ENCODE results near the gene NENF.

The NENF gene

DNA sequence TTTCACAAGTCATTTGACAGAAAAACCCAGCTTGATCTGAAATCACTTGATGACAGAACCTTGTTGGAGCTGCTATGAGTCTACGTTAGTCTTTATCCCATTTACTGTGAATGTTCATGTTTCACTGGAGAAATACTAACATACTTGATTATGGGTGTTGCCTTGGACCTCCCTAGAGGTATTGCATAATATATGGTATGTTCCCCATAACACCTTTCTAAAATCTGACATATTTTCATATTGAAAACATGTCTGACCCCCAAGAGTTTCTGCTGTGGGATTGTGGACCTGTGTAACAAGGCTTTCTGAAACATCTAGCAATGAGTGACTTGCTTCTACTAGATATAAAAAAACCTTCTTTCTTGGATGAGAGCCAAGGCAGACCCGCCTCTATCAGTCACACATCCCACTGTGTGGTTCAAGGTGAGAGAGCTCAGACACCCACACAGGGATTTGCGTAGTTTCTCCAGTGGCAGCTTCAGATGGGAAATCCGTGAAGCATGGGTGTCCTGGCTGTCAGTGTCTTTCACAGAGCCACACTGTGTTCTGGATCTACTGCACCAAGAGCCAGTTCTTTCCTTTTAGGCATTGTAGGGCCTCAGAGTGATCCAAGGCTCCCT, 4.6 kb downstream of the NENF start:
- Histone ChIP-seq H3K14ac (ENCODE audit: low read length) (no peak overlapping the region), H2AK5ac (ENCODE audit: low read depth, low read length) (no peak overlapping the region), H3K4ac (ENCODE audit: low read length) (no peak overlapping the region), H3K36me3 (replicated peaks in 1 of 2; ENCODE audit: control insufficient read depth in 2 of 2, insufficient read depth in 2 of 2, low read length in 2 of 2) (no peaks in the 10 kb centered on the region), H2BK12ac (ENCODE audit: low read length) (no peak overlapping the region), H3K79me1 (ENCODE audit: low read depth, low read length) (no peaks in the 10 kb centered on the region), H2AFZ (ENCODE audit: low read length) (no peak overlapping the region), H3K27ac (replicated peaks; ENCODE audit: low read length) (no peak overlapping the region), H3K9me3 (replicated peaks in 1 of 2; ENCODE audit: control insufficient read depth in 2 of 2, insufficient read depth in 1 of 2, low read depth in 1 of 2, low read length in 2 of 2) (no peaks in the 10 kb centered on the region), H2BK120ac (ENCODE audit: low read depth, low read length) (no peak overlapping the region), H4K8ac (ENCODE audit: low read depth, low read length) (no peak overlapping the region), H3K4me3 (ENCODE audit: low read length in 2 of 2) (no peak overlapping the region), H3K4me1 (ENCODE audit: control insufficient read depth in 2 of 2, insufficient read depth in 1 of 2, low read depth in 1 of 2, low read length in 2 of 2) (peaks cover 0 to 3% of the 10 kb centered on the region in 2 donors), H3K27me3 (ENCODE audit: control insufficient read depth in 3 of 3, insufficient read depth in 3 of 3, low read depth in 1 of 3, low read length in 3 of 3) (peaks cover 0 to 3% (median 0%) of the 10 kb centered on the region in 3 experiments), H2BK15ac (ENCODE audit: low read length) (no peak overlapping the region), H4K91ac (ENCODE audit: low read depth, low read length, poor library complexity) (no peak overlapping the region), H3K18ac (ENCODE audit: low read length) (no peak overlapping the region), H3K23ac (ENCODE audit: low read depth, low read length, poor library complexity) (no peak overlapping the region), H3K9ac (ENCODE audit: low read depth, low read length, poor library complexity) (no peak overlapping the region), H3K4me2 (ENCODE audit: insufficient read depth, low read length, poor library complexity, severe bottlenecking) (no peak overlapping the region), H2BK5ac (ENCODE audit: low read length) (no peak overlapping the region)
- no CpG with 5 or more reads among the region's 4 CpGs for WGBS, 2 donors (ENCODE audit: extremely low coverage in 2 of 2, insufficient read length in 2 of 2, insufficient replicate concordance in 1 of 2)
- no peak for DNase-seq (ENCODE audit: low spot score)

DNA sequence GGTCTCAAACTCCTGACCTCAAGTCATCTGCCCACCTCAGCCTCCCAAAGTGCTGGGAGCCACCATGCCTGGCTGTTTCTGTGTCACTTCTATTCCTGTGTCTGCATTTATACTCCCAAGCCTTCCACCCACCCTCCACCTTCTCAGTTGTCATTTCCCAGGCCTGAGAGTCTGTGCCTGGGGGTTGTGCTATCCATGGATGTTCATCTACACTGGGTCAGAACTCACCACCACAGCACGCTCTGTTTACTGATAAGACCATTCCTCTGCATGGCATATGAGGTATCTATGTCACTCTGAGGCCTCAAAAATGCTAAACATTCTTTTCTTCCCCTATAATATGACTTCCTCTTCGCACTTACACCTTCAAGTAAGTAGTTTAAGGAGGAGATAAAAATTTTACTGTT, 6.1 kb downstream of the NENF start:
- no peak overlapping the region for H3K4me2 ChIP-seq (ENCODE audit: insufficient read depth, low read length, poor library complexity, severe bottlenecking)
- H3K14ac ChIP-seq (ENCODE audit: low read length), result no peak overlapping the region
- H2AFZ ChIP-seq (ENCODE audit: low read length), result no peak overlapping the region
- no peaks in the 10 kb centered on the region for H3K4me1 ChIP-seq (ENCODE audit: control insufficient read depth in 2 of 2, insufficient read depth in 1 of 2, low read depth in 1 of 2, low read length in 2 of 2)
- H3K9ac ChIP-seq (ENCODE audit: low read depth, low read length, poor library complexity), result no peak overlapping the region
- no peak overlapping the region for H2AK5ac ChIP-seq (ENCODE audit: low read depth, low read length)
- DNase-seq (ENCODE audit: low spot score), result no peak
- H3K36me3 ChIP-seq (replicated peaks in 1 of 2; ENCODE audit: control insufficient read depth in 2 of 2, insufficient read depth in 2 of 2, low read length in 2 of 2), result no peaks in the 10 kb centered on the region
- no peak overlapping the region for H3K27ac ChIP-seq (replicated peaks; ENCODE audit: low read length)
- H2BK120ac ChIP-seq (ENCODE audit: low read depth, low read length), result no peak overlapping the region
- WGBS, 2 donors (ENCODE audit: extremely low coverage in 2 of 2, insufficient read length in 2 of 2, insufficient replicate concordance in 1 of 2), result no CpG with 5 or more reads among the region's 2 CpGs
- no peak overlapping the region for H3K23ac ChIP-seq (ENCODE audit: low read depth, low read length, poor library complexity)
- H3K4me3 ChIP-seq (ENCODE audit: low read length in 2 of 2), result no peak overlapping the region
- H2BK5ac ChIP-seq (ENCODE audit: low read length), result no peak overlapping the region
- H3K9me3 ChIP-seq (replicated peaks in 1 of 2; ENCODE audit: control insufficient read depth in 2 of 2, insufficient read depth in 1 of 2, low read depth in 1 of 2, low read length in 2 of 2), result no peaks in the 10 kb centered on the region
- H3K27me3 ChIP-seq (ENCODE audit: control insufficient read depth in 3 of 3, insufficient read depth in 3 of 3, low read depth in 1 of 3, low read length in 3 of 3), result peaks cover 0 to 3% (median 0%) of the 10 kb centered on the region in 3 experiments
- no peak overlapping the region for H2BK12ac ChIP-seq (ENCODE audit: low read length)
- no peaks in the 10 kb centered on the region for H3K79me1 ChIP-seq (ENCODE audit: low read depth, low read length)
- no peak overlapping the region for H2BK15ac ChIP-seq (ENCODE audit: low read length)
- no peak overlapping the region for H3K18ac ChIP-seq (ENCODE audit: low read length)
- H3K4ac ChIP-seq (ENCODE audit: low read length), result no peak overlapping the region
- no peak overlapping the region for H4K91ac ChIP-seq (ENCODE audit: low read depth, low read length, poor library complexity)
- H4K8ac ChIP-seq (ENCODE audit: low read depth, low read length), result no peak overlapping the region

DNA sequence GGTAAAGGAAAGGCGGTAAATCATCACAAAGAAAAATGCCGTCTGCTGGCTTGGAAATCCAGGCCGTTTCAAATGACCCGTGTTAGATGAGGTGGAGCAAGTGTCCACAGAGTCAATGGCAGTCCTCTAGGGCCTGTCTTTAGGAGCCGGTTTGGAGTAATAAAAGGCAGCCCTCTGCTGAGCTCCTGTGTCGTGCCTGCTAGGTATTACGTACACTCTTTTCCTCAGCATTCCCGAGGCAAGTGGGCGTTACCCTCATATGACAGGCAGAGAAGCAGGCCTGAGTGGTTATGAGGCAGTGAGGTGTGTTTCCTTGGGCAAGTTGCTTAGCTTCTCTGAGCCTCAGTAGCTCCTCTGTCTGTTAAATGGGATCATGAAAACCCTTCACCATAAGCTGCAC, 7.7 kb downstream of the NENF start:
- Histone ChIP-seq H4K8ac (ENCODE audit: low read depth, low read length) (no peak overlapping the region), H3K4ac (ENCODE audit: low read length) (no peak overlapping the region), H2BK5ac (ENCODE audit: low read length) (no peak overlapping the region), H3K27ac (replicated peaks; ENCODE audit: low read length) (no peak overlapping the region), H3K9me3 (replicated peaks in 1 of 2; ENCODE audit: control insufficient read depth in 2 of 2, insufficient read depth in 1 of 2, low read depth in 1 of 2, low read length in 2 of 2) (no peaks in the 10 kb centered on the region), H3K4me1 (ENCODE audit: control insufficient read depth in 2 of 2, insufficient read depth in 1 of 2, low read depth in 1 of 2, low read length in 2 of 2) (no peaks in the 10 kb centered on the region), H2BK15ac (ENCODE audit: low read length) (no peak overlapping the region), H3K36me3 (replicated peaks in 1 of 2; ENCODE audit: control insufficient read depth in 2 of 2, insufficient read depth in 2 of 2, low read length in 2 of 2) (peaks cover 0 to 11% of the 10 kb centered on the region in 2 donors), H2BK12ac (ENCODE audit: low read length) (no peak overlapping the region), H2AFZ (ENCODE audit: low read length) (no peak overlapping the region), H3K79me1 (ENCODE audit: low read depth, low read length) (no peaks in the 10 kb centered on the region), H3K23ac (ENCODE audit: low read depth, low read length, poor library complexity) (no peak overlapping the region), H3K4me3 (ENCODE audit: low read length in 2 of 2) (no peak overlapping the region), H2AK5ac (ENCODE audit: low read depth, low read length) (no peak overlapping the region), H3K4me2 (ENCODE audit: insufficient read depth, low read length, poor library complexity, severe bottlenecking) (no peak overlapping the region), H3K14ac (ENCODE audit: low read length) (no peak overlapping the region), H3K18ac (ENCODE audit: low read length) (no peak overlapping the region), H4K91ac (ENCODE audit: low read depth, low read length, poor library complexity) (no peak overlapping the region), H3K9ac (ENCODE audit: low read depth, low read length, poor library complexity) (no peak overlapping the region), H2BK120ac (ENCODE audit: low read depth, low read length) (no peak overlapping the region), H3K27me3 (ENCODE audit: control insufficient read depth in 3 of 3, insufficient read depth in 3 of 3, low read depth in 1 of 3, low read length in 3 of 3) (no peaks in the 10 kb centered on the region)
- WGBS, 2 donors (ENCODE audit: extremely low coverage in 2 of 2, insufficient read length in 2 of 2, insufficient replicate concordance in 1 of 2), result no CpG with 5 or more reads among the region's 9 CpGs
- DNase-seq (ENCODE audit: low spot score), result no peak

- H2BK12ac ChIP-seq (ENCODE audit: low read length), result no peak overlapping the region
- H3K4ac ChIP-seq (ENCODE audit: low read length), result no peak overlapping the region
- H3K9ac ChIP-seq (ENCODE audit: low read depth, low read length, poor library complexity), result no peak overlapping the region
- H3K9me3 ChIP-seq (replicated peaks in 1 of 2; ENCODE audit: control insufficient read depth in 2 of 2, insufficient read depth in 1 of 2, low read depth in 1 of 2, low read length in 2 of 2), result no peaks in the 10 kb centered on the region
- H4K91ac ChIP-seq (ENCODE audit: low read depth, low read length, poor library complexity), result no peak overlapping the region
- H3K79me1 ChIP-seq (ENCODE audit: low read depth, low read length), result no peaks in the 10 kb centered on the region
- H3K36me3 ChIP-seq (replicated peaks in 1 of 2; ENCODE audit: control insufficient read depth in 2 of 2, insufficient read depth in 2 of 2, low read length in 2 of 2), result peaks cover 0 to 21% of the 10 kb centered on the region in 2 donors
- no peak overlapping the region for H3K18ac ChIP-seq (ENCODE audit: low read length)
- H3K27ac ChIP-seq (replicated peaks; ENCODE audit: low read length), result no peak overlapping the region
- no peak for DNase-seq (ENCODE audit: low spot score)
- no peak overlapping the region for H2BK15ac ChIP-seq (ENCODE audit: low read length)
- H3K4me1 ChIP-seq (ENCODE audit: control insufficient read depth in 2 of 2, insufficient read depth in 1 of 2, low read depth in 1 of 2, low read length in 2 of 2), result no peaks in the 10 kb centered on the region
- H3K4me3 ChIP-seq (ENCODE audit: low read length in 2 of 2), result peak overlapping the region in 1 of 2 donors; percentile 56
- H2BK5ac ChIP-seq (ENCODE audit: low read length), result no peak overlapping the region
- H2BK120ac ChIP-seq (ENCODE audit: low read depth, low read length), result no peak overlapping the region
- H3K27me3 ChIP-seq (ENCODE audit: control insufficient read depth in 3 of 3, insufficient read depth in 3 of 3, low read depth in 1 of 3, low read length in 3 of 3), result no peaks in the 10 kb centered on the region
- no peak overlapping the region for H2AFZ ChIP-seq (ENCODE audit: low read length)
- H4K8ac ChIP-seq (ENCODE audit: low read depth, low read length), result no peak overlapping the region
- no peak overlapping the region for H2AK5ac ChIP-seq (ENCODE audit: low read depth, low read length)
- H3K4me2 ChIP-seq (ENCODE audit: insufficient read depth, low read length, poor library complexity, severe bottlenecking), result no peak overlapping the region
- H3K23ac ChIP-seq (ENCODE audit: low read depth, low read length, poor library complexity), result no peak overlapping the region
- peak overlapping the region; percentile 97 for H3K14ac ChIP-seq (ENCODE audit: low read length)
- no CpG with 5 or more reads among the region's 5 CpGs for WGBS, 2 donors (ENCODE audit: extremely low coverage in 2 of 2, insufficient read length in 2 of 2, insufficient replicate concordance in 1 of 2)
Observed at GRCh38 chr1:212442408-212442807, 9.7 kb downstream of the NENF start.

Data from neuronal stem cell (in vitro differentiated cells).